Neural cell (in vitro differentiated cells): Measurements from ENCODE around the gene FGD5.

Source experiments
- EP300 ChIP-seq: fragments of 450-650 bp; conservative IDR thresholded peaks from 2 replicates; pipeline ENCODE4 v1.6.1; 2014; ENCODE audit warnings: antibody characterized with exemption, mild to moderate bottlenecking, moderate library complexity; ENCODE audit not compliant: poor library complexity, severe bottlenecking
- TF ChIP-seq, protein P1 (sequence below): fragments of 450-650 bp; IDR thresholded peaks from 2 replicates; pipeline ENCODE4 v1.5.1; 2014; ENCODE audit warnings: antibody characterized with exemption, mild to moderate bottlenecking, moderate library complexity; ENCODE audit not compliant: poor library complexity, severe bottlenecking

DNA sequence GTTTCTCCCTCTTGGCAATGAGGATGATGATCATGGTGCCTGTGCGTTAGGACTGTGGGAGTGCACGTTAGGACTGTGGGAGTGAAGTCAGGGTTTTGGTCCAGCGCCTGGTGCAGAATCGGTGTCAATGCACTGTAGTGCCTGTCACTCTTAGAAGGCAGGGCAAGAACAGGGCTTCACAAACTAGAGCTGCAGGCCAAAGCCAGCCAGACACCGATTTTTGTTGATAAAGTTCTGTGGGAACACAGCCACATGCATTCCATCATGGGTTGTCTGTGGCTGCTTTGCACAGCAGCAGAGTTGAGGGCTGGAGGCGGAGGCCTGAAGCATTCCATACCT is 96.0 kb downstream of the FGD5 start:
- TF ChIP-seq EP300: no peak
- TF ChIP-seq, protein P1, sequence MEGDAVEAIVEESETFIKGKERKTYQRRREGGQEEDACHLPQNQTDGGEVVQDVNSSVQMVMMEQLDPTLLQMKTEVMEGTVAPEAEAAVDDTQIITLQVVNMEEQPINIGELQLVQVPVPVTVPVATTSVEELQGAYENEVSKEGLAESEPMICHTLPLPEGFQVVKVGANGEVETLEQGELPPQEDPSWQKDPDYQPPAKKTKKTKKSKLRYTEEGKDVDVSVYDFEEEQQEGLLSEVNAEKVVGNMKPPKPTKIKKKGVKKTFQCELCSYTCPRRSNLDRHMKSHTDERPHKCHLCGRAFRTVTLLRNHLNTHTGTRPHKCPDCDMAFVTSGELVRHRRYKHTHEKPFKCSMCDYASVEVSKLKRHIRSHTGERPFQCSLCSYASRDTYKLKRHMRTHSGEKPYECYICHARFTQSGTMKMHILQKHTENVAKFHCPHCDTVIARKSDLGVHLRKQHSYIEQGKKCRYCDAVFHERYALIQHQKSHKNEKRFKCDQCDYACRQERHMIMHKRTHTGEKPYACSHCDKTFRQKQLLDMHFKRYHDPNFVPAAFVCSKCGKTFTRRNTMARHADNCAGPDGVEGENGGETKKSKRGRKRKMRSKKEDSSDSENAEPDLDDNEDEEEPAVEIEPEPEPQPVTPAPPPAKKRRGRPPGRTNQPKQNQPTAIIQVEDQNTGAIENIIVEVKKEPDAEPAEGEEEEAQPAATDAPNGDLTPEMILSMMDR: no peak
